Prostate gland (tissue), 2 donors: Measurements from ENCODE around the gene CHN1.

Experiments used
- POLR2A ChIP-seq: fragments of 450-650 bp; IDR thresholded peaks from one replicate; pipeline ENCODE4 v1.6.1; 2016; ENCODE audit warnings: antibody characterized with exemption, mild to moderate bottlenecking
- TF ChIP-seq, protein P1 (sequence below), 4 experiments: fragments of 200-600 bp in 2 of 4; fragments of 450-650 bp in 2 of 4; sonication (generic) in 2 of 4; IDR thresholded peaks; 1 replicate in 3 of 4; 2 replicates in 1 of 4; pipeline ENCODE4 v1.5.1; 2016 to 2019; ENCODE audit warnings: antibody characterized with exemption in 4 of 4, mild to moderate bottlenecking in 2 of 4, moderate library complexity in 2 of 4

DNA sequence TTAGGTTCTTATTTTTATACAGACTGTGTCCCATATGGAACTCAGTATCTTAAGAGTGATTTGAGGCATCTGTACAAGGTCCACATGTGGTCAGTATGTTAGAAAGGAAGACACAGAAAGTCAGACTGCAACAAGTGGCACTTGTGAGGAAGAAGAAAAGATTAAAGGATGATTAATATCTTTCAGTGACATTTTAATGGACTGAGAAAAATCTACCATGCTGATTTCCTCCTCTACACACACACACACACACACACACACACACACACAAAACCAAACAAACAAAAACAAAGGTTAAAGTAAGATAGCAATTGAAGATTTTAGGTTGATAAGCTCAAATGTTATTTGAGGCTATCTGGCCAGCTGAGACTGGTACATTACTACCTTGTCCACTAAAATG, 146.4 kb downstream of the CHN1 start:
- TF ChIP-seq, protein P1, sequence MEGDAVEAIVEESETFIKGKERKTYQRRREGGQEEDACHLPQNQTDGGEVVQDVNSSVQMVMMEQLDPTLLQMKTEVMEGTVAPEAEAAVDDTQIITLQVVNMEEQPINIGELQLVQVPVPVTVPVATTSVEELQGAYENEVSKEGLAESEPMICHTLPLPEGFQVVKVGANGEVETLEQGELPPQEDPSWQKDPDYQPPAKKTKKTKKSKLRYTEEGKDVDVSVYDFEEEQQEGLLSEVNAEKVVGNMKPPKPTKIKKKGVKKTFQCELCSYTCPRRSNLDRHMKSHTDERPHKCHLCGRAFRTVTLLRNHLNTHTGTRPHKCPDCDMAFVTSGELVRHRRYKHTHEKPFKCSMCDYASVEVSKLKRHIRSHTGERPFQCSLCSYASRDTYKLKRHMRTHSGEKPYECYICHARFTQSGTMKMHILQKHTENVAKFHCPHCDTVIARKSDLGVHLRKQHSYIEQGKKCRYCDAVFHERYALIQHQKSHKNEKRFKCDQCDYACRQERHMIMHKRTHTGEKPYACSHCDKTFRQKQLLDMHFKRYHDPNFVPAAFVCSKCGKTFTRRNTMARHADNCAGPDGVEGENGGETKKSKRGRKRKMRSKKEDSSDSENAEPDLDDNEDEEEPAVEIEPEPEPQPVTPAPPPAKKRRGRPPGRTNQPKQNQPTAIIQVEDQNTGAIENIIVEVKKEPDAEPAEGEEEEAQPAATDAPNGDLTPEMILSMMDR (IDR thresholded peaks at IDR 0.05) = no peak
- TF ChIP-seq POLR2A = no peak
